Activated effector memory CD4-positive, alpha-beta T cell treated with Interleukin-2 at 50 U/mL for 16 hours (primary cell): ENCODE results near the gene WNT9B.

Source experiments
- DNase-seq: peaks from one replicate; pipeline ENCODE4 v3.0.0-alpha.2; 2020

WNT9B gene, protein sequence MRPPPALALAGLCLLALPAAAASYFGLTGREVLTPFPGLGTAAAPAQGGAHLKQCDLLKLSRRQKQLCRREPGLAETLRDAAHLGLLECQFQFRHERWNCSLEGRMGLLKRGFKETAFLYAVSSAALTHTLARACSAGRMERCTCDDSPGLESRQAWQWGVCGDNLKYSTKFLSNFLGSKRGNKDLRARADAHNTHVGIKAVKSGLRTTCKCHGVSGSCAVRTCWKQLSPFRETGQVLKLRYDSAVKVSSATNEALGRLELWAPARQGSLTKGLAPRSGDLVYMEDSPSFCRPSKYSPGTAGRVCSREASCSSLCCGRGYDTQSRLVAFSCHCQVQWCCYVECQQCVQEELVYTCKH

DNA sequence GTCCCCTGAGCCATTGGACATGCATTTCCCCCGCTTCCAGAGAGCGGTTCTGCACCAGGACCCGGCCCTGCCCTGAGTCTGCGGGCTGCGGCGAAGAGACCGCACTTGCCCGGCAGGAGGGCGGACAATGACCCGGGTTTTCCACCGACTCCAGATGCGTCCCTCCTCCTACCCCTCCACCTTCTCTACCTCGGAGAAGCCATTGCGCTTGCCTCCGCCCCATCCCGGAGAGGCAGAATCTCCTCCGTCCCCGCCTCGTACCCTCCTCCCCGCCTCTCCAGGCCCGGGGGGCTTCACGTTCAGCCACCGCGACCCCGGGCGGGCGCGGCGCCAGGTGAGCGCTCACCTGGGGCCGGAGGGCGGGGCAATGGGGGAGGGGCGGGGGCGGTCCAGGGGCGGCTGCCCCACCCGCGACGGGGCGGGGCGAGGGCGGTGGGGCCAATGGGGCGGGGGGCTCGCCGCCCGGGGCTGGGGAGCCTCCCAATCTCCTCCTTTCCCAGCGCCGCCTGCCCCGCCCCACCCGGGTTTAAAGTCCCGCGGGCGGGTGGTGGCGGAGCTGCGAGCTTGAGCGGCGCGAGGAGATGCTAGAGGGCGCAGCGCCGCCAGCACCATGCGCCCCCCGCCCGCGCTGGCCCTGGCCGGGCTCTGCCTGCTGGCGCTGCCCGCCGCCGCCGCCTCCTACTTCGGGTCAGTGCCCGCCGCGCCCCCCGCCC is at the start of gene WNT9B:
TSS of gene WNT9B (plus strand) at position 555 of the 713 bp plus-strand sequence. CDS start at position 611, 56 bp downstream.
- no peak for DNase-seq

DNA sequence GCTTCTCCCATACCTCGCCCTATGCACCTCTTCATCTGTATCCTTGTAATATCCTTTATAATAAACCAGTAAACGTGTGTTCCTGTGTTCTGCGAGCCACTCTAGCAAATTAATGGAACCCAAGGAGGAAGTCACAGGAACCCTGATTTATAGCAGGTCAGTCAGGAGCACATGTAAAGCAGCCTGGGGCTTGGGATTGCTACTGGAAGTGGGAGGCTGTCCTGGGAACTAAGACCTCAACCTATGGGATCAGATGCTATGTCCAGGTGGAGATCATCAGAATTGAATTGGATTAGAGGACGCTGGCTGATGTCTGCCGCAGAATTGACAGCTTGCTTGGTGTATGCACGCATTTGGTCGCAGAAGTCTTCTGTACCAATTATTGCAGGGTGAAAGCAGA is 48.6 kb upstream of the WNT9B start:
- no peak for DNase-seq

DNA sequence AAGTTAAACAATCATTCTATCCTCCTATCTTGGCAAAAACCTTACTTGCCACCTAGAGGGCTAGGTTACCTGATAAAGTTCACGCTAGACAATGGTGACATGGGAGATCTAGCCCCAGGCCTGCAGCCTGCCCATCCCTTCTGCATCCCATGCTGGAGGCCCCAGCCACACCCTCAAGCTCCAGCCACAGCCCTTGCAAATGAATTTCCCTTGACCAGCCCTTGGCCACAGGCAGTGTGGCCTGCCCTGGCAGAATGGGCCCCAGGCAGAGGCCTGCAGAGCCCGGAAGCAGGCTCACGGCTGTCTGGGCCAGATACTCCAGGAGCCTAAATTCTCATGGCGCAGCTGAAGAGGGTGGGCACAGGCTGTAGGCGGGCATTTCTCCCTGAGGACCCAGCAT is 47.8 kb upstream of the WNT9B start:
- DNase-seq = no peak

DNA sequence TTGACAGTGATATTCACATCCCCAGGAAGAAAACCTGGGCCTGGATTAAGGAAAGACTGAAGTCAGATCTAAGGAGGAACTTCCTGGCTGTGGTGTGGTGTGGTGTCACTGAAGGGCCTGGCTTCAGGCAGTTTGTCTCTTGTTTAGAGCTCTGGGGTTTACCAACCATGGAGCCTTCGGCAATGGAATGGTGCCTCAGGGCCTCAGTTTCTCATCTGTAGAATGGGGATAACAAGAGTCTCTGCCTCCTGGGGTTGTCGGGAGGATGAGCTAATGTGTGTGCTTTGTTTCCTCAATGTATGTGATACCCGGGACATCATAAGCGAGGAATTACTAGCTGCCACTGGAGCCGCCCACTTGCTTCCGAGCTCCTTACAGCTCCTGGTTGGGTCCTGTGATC is 45.6 kb upstream of the WNT9B start:
- no peak for DNase-seq

DNA sequence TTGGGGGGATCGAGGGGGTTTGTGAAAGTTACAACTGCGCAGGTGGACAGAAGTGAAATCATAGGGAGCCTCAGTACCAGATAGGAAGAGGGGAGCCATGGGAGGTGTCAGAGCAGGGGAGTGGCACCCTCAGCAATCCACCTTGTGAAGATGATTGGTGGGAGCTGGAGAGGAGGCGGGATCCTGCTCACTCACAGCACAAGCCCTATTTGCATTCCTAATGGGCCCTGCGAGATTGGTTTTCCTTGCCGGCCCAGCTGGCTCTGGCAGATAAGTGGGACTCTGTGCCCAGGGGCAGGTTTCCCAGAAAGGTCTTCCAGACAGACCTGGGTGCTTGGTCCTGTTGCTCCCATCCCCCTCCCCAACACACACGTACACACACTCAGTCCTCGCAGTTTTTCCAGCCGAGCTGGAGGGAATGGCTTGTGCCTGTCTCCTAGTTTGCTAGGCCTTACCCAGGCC is 42.2 kb upstream of the WNT9B start:
- DNase-seq = no peak

DNA sequence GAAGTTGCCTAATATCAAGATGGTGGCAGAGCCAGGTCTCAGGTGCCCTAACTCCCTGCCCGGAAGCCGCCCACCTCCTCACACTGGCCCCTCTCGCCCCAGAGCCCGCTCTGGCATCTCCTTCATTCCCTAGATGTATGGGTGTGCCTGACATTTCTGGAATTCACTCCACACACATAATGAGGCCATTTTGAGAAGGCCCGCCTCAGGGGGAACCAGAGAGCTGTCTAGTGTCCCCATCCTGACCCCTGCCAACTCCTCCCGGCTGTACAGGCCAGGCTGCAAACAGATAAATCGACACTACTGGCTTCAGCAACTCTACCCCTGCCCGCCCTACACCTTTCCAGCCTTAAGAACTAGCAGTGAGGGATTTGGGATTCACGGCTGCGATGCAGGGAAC is 40.5 kb upstream of the WNT9B start:
- no peak for DNase-seq

DNA sequence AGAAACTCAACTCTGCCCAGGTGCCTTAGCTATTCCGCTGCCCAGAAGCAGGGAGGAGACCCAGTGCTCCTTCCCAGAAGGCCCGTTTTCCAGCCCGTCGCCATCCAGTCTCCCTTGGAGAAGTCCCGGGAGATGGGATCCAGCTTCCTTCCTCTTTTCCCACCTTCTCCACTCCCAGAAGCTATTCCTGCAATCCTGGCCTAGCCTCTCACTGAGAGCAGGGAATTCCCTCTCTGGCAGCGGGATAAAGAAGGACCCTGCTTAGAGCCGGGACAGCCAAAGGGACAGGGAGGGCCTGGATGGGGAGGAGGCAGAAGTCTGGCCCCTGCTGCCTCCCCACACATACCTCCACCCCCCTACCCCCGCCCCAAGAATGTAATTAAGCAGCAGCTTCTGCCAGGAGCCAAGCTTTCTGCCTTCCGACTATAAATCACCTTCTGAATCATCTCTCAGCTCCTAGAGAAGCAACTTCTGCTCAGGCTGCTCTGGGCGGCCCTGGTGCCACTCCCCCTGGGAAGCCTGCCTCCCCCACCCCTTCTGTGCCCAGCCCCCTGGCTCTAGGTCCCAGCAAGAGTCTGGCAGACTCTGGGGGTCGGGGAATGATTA is 39.3 kb upstream of the WNT9B start:
- no peak for DNase-seq

DNA sequence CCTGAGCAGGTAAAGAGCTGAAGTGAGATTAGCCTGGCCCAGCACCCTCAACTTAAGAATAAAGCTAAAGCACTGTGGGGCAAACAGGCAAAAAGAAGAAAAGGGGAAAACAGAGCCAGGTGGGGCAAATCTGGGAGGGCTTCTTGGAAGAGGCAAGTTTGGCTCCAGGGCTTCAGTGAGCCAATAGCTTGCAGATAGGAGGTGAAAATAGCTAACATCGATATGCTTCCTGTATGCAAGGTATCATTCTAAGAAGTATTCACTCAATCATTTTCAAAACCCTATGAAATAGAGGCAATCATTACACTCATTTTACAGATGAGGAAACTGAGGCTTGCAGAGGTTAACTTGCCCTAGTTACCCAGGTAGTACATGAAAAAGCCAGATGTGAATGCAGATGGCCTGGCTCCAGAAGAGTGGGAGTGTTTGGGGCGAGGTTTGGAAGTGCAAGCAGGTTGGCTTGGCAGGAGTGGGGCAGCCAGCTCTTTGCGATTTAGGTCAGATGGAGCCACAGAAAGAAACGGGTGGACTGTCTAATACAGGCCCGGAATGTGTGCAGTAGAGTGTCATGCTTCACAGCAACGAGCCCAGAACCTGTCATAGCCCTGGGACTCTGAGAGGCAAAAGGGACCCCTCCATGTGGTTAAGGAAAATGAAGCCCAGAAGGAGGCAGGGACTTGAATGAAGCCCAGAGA is 38.6 kb upstream of the WNT9B start:
- DNase-seq = no peak

DNA sequence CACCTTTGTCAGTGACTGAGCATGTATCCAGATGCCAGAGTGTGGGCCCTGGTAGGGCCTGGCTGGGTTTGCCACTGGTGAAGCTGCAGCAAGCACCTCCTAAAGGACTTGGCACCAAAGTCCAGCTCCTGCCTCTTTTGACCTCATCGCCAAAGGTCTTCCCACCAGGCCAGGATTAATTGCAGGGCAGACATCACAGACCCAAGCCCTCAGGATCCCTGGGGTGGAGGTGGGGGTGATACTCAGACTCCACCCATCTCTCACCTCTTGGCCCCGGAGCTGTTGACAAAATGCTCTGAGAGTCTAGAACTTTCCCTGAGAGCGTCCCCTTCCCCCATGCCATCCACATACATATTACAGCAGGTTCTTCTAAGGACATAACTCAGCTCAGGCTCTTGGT is 37.5 kb upstream of the WNT9B start:
- no peak for DNase-seq

DNA sequence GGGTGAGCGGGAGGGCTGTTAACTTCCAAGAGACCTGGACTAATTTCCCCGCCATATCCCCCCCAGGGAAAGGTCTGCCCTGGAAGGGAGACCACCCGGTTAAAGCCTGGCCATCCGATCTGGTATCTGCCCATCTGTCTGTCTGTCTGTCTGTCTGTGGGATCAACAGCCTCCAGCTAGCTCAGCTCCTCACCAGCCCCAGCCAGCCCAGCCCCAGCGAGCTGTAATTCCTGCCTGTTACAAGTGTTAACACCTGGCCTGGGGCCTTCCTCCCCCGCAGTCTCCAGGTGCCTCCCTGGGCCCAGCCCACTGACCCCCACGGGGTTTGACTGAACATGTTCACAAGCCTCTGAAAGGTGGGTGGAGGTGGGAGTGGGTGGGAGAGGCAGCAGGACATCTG is 36.9 kb upstream of the WNT9B start:
- DNase-seq = no peak

DNA sequence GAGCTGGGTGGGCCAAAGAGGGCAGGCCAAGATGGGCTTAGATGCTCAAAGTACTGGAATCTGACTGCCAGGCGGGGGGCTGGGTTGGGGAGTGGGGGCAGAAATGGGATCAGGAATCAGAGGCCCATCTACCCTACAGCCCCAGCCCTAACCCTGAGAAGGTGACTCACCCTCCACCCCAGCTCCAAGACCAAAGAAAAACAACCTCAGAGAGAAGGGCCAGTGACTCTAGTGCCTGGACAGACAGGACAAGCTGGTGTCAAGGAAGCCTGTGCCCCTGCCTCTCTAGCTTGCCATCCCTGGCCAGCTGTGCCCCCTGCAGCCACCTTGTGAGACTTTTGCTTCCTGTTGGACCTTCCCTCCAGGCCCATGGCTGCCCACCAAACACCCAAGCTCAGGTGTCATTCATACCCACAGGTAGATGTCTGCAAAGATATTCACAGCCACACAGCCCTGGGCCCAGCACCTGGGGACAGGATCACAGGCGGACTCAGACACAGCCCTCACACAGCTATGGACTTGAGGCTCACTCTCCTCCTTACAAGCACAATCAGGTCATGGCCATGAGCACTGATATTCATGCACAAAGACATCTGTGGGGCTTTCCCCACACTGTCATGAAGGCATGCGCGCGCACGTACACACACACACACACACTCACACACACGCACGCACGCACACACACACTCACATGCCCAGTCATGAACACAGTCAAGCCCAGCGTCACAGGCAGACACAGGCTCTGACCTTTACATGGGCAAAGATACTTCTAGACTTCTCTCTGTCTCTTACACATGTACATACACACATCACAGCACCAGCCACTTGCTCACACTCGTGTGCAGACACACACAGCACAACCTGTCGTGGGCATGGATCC is 35.7 kb upstream of the WNT9B start:
- DNase-seq = no peak

DNA sequence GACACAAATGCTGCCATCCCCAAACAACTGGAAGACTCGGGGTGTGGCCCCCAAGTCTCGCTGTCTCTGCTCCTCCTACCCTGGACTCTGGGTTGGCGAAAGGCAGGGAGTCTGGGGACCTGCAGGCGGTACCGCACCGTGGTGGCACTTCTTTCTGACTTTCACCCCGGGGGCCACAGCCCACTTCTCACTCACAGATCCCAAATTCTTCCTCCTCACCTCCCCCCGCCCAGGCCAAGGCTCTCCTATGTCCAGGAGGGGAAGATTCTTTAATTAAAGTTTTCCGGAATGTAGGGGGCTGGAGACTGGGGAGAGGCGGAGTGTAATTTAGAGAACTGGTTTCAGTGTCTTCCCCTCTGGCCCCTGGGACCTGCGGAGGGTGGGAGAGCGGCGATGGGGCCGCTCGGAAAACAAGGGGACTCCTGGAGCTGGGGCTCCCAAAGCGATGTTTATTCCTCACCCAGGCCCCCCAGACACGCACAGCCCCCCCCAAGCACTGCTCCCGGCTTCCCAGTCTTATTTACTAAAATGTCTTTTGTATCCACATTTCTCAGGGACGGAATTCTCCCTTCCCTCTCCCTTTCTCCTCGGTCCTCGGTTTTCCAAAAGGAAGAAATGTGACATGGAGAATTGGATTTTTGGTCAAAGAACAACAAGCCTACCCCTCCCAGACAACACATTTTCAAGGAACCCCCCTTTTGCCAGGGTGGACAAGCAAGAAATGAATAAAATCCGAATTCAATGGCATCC is 34.1 kb upstream of the WNT9B start:
- DNase-seq = no peak

DNA sequence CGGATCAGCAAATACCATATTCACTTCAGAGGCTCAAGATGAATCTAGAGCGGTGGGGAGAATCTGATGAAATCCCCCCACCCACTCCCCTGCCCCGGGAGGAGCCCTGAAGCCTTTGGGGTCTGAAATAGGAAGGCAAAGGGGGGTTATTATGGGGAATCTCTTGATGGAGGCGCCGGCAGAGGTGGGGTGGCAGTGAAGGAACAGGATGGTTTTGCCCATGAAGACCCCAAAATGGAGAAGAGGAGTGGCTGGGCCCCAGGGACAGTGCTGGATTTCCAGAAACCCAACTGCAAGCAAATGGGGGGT is 33.5 kb upstream of the WNT9B start:
- DNase-seq = no peak

DNA sequence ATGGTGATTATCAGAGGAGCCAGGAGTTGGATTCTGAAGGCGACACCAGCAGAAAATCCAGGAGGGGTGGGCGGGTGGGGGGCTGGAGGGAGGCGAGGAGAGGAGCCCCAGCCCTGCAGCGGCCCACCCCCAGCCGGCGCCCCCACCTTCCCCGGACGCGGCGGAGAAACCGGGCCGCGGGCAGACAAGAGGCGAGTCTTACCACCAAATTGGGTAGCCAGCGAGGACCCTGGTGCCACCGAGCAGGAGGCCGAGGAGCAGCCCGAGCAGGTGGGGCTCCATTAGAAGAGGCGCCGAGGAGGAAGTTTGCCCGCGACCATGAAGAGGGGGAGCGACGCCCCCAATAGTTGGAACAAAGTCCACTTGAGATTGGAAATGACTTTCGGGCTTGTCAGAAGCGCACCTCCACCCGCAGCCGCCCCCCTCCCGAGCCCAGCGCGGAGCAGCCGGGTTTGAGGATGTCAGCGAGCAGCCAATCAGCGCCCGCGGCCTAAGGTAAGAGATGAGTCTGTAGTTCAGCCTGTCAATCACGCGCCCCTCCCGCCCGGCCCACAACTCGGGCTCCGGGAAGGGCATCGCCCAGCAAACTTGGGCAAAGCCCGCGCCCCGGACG is 33.0 kb upstream of the WNT9B start, which contains the start of gene WNT3:
TSS of gene WNT3 (minus strand) at position 377 of the 613 bp plus-strand sequence. CDS start at position 282, 95 bp downstream.
- DNase-seq = peak; percentile 25

DNA sequence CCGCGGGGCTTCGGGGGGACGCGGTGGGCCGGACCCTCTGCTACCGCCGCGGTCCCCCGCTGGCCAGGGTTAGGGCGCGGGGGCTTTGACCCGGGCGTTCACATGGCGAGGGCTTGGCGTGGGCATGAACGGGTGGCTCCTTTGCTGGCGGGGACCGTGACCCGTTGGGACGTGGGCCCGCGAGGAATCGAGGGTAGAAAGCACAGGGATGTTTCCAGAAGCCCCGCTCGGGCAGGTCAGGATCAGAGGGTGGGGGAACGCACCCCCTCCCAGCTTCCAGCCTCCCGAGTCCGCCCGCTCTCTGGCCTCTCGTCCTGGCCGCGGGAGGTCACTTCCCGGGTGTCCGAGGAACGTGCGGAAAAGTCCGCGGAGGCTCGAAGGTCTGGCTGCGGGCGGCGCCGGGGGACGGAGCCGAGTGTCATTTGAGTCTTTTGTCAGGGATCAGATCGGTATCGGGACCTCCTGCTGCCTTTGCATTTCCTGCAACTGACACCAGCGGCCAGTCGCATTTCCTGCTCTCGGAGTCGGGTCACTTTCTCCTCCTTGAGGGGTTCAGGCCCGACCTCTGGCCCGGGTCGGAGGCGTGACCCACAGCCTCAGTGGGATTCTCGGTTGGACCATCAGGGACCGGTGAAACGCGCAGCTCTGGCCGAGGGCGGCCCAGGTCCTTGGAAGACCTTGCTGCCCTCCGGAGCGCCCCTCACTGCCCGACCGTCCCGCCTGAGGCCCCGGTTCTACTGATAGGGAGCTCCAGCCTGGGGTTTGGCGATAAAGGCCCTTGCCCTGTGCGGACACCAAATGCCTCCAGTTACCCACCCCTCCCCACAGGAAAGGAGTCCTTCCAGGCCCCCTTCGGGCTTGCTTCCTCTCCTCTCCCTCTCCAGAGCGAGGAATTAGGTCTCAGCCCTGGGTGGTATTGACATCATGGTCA is 32.2 kb upstream of the WNT9B start:
- no peak for DNase-seq

DNA sequence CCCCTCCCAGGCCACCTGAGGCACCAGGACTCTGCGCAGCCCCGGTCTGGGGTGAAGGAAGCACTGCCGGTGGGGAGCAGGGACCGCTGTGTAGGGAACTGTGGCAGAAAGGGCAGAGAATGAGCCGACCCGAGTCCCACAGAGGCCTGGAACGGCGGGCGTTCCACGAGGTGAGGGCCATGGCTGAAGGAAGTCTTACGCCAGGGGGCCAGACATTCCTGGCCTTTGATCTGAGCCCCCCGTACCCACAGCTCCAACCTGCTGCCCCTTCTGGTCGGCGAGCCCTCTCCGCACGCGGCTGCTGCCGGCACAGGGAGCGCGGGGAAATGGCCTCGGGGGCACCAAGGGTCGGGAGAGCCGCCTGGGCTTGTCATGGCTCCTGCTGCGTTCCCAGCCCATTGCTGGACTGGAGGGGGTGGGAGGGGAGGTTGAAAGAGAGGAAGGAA is 31.5 kb upstream of the WNT9B start:
- DNase-seq = no peak

DNA sequence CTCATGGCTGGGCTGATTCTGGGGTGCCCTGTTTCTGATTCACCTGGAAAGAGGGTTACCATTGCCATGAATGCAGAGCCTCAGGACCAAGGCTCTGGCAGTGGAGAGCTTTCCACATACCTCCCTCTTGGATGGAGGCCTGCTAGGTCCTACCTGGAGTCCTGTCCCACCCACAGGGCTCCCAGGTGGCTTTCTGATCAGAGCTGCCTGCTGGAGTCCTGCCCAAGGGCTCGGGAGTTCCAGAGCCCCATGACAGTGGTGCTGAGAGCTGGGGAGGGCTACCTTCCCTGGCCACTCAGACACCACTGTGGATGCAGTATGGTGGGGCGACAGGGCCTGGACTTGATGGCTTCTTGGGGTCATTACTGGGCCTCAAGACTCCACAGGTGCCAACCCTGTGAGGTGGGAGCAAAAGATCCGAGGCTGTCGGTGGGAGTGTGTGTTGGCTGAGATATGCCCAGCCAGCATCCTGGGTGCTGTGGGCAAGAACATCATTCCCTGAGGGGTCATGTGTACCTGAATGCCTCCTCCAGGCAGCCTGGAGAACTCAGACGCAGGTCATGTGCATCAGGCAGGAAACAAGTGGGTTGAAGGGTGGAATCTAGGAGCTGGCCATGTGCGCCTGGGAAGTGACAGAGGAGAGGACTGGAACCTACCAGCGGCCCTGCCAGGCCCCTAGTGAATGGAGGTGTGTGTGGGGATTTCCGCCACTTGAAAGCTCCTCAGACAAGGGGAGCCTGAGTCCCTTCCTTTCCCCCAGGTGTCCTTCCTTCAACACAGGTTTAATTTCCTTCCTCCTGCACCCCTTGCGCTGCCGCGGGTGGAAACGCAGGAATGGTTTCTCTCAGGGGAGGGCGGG is 30.6 kb upstream of the WNT9B start:
- no peak for DNase-seq

DNA sequence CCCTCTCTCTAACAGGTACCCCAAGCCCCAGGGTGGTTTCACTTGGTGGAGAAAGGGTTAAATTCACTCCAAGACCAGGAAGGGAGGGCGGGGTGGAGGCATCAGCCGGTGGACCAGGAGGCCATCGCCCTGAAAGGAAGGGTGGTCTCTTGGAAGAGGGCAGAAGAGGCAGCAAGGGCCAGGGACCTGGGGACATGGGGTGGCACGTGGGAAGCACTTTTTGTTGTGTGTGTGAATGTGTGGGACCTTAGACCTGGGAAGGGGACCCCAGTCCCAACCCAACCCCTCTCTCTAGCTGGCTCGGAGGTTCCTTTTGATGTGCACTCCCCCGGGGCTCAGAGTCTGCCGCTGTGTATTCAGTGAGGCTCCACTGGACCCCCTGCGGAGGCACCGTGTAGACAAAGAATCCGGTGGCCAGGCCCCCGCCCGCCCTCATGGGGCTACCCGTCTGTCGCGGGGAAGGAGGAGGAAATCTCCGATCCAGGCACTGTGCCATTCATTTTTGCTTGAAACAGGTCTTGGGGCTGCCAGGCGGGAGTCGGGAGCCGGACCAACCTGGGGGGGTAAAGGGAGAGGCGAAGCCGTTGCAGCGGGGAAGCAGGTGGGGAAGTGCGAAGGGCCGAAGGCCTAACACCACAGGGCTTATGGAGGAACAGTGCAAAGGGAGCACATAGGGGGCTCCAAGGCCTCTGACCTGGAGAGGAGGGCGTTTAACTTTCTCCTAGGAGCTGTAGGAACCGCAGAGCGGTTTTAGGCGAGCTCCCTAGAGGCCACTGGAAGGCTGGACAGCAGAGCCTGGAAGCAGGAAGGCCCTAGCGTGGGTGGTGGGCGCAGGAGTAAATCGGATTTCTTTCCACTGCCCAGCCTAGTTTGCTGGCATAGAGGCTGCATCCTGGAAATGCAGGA is 29.6 kb upstream of the WNT9B start:
- DNase-seq = no peak
